GM13977 (cell line): ENCODE measurements around the gene PARP9.

Experiments used
- DNase-seq: peaks from one replicate; pipeline ENCODE4 v3.0.0; 2012; ENCODE audit warnings: low spot score
- in situ Hi-C: fragments of 300-500 bp; cut with MboI; formaldehyde crosslinking; loops from one replicate; pipeline ENCODE4 v1.12.0; 2022; ENCODE audit warnings: low sequenced_read_pairs, low pct_unique_long_range_greater_than_20kb, mixed read lengths, inconsistent platforms; ENCODE audit not compliant: unreplicated experiment
- TF ChIP-seq, protein P1 (sequence below): IDR thresholded peaks from 2 replicates; pipeline ENCODE4 v1.5.1; 2012; ENCODE audit warnings: mild to moderate bottlenecking, control low read depth; ENCODE audit not compliant: insufficient read depth; ENCODE audit errors: extremely low read depth, missing control alignments

PARP9 gene

DNA sequence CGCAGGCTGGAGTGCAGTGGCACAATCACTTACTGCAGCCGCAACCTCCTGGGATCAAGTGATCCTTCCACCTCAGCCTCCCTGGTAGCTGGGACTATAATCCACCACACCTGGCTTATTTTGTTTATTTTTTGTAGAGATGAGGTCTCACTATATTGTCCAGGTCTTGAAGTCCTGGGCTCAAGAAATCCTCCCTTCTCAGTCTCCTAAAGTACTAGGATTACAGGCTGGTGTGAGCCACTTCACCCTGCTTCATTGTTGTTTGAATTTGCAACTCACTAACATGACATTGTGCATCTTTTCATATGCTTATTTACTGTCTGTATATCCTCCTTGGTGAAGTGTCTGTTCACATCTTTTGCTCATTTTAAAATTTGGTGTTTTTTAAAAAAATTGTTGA lies 23.5 kb upstream of the PARP9 start:
- DNase-seq, result no peak
- in situ Hi-C loops, result no loop called here

DNA sequence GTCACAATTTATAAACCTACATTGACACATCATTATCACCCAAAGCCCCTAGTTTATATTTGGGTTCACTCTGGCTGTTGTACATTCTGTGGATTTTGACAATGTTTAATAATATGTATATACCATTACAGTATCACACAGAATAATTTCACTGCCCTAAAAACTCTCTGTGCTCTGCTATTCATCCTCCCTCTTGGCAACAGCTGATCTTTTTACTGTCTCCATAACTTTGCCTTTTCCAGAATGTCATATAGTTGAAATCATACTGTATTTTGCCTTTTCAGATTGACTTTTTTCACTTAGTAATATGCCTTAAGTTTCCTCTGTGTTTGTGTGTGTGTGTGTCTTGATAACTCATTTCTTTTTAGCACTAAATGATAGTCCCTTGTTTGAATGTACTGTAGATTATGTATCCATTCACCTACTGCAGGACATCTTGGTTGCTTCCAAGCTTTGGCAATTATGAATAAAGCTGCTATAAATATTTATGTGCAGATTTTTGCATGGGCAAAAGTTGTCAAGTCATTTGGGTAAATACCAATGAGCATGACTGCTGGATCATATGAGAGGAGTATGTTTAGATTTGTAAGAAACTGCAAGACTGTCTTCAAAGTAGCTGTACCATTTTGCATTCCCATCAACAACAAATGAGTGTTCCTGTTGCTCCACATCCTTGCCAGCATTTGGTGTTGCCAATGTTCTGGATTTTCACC lies 22.8 kb upstream of the PARP9 start:
- in situ Hi-C loops, result no loop called here
- TF ChIP-seq, protein P1, sequence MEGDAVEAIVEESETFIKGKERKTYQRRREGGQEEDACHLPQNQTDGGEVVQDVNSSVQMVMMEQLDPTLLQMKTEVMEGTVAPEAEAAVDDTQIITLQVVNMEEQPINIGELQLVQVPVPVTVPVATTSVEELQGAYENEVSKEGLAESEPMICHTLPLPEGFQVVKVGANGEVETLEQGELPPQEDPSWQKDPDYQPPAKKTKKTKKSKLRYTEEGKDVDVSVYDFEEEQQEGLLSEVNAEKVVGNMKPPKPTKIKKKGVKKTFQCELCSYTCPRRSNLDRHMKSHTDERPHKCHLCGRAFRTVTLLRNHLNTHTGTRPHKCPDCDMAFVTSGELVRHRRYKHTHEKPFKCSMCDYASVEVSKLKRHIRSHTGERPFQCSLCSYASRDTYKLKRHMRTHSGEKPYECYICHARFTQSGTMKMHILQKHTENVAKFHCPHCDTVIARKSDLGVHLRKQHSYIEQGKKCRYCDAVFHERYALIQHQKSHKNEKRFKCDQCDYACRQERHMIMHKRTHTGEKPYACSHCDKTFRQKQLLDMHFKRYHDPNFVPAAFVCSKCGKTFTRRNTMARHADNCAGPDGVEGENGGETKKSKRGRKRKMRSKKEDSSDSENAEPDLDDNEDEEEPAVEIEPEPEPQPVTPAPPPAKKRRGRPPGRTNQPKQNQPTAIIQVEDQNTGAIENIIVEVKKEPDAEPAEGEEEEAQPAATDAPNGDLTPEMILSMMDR, result no peak
- no peak for DNase-seq

More for the DNA sequence above, 23.5 kb upstream of the PARP9 start:
- TF ChIP-seq, protein P1, result no peak

DNA sequence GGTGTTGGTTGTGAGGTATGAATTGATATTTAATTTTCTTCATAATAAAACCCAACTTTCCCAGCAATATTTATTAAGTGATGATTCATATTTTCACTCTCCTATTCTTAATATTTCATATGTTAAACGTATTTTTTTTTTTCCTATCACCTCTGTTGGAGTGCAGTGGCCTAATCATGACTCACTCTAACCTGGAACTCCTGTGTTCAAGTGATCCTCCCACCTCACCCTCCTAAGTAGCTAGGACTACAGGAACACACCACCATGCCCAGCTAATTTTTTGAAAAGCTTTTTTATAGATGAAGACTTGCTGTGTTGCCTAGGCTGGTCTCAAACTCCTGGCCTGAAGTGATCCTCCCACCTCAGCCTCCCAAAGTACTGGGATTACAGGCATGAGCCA lies 22.0 kb upstream of the PARP9 start:
- DNase-seq, result no peak
- in situ Hi-C loops, result no loop called here
- TF ChIP-seq, protein P1, result no peak

DNA sequence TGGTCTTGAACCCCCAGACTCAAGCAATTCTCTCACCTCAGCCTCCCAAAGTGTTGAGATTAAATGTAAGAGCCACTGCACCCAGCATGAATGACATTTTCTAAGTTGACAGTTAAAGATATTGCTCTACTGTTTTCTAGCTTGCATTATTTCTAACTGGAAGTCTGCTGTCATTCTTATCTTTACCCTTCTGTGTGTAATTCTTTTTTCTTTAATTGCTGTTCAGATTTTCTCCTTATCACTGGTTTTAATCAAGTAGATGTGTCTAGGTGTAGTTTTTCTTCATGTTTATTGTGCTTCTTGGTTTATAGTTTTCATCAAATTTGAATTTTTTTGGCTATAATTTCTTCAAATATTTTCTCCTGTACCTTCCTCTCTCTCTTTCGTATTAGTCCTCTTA lies 18.3 kb upstream of the PARP9 start:
- TF ChIP-seq, protein P1, result no peak
- DNase-seq, result no peak
- in situ Hi-C loops, result no loop called here

DNA sequence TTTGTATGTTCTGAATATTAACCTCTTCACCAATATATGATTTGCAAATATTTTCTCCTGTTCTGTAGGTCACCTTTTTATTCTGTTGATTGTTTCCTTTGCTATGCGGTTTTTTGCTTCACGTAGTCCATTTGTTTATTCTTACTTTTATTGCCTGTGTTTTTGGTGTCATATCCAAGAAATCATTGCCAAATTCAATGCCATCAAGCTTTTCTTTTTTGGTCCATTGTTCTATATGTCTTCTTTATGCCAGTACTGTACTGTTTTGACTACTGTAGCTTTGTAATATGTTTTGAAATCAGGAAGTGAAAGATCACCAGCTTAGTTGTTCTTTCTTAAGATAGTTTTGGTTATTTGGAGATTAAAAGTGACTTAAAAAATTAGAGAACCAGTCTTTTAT lies 17.5 kb upstream of the PARP9 start:
- TF ChIP-seq, protein P1, result no peak
- in situ Hi-C loops, result no loop called here
- no peak for DNase-seq

DNA sequence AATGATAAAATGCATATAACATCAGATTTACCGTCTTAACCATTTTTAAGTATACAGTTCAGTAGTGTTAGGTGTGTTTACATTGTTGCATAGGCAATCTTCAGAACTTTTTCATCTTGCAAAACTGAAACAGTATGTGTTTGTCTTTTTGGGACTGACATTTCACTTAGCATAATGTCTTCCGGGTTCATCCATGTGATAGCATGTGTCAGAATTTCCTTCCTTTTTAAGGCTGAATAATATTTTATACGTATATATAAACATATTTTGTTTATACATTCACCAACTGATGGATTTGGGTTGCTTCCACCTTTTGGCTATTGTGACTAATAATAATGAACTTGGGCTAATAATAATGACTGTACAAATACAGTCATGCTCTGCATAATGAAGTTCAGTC lies 16.4 kb upstream of the PARP9 start:
- in situ Hi-C loops, result no loop called here
- TF ChIP-seq, protein P1, result no peak
- DNase-seq, result no peak
